KOPT-K1 (cell line): ENCODE data around the gene USP24.

ENCODE experiments used
- H3K27ac ChIP-seq: fragments of 200-600 bp; sonication (generic); 2 replicates; pipeline ENCODE4 v1.5.1; 2016; ENCODE audit warnings: antibody characterized with exemption, mild to moderate bottlenecking, low read depth, low read length; ENCODE audit not compliant: poor library complexity, severe bottlenecking
- H3K36me3 ChIP-seq: fragments of 200-600 bp; sonication (generic); 2 replicates; pipeline ENCODE4 v1.5.1; 2017; ENCODE audit warnings: antibody characterized with exemption, mild to moderate bottlenecking, low read length, moderate library complexity; ENCODE audit not compliant: insufficient read depth
- H3K9me3 ChIP-seq: fragments of 200-600 bp; sonication (generic); 2 replicates; pipeline ENCODE4 v1.5.1; 2017; ENCODE audit warnings: antibody characterized with exemption, low read length, mild to moderate bottlenecking; ENCODE audit not compliant: insufficient read depth, poor library complexity, severe bottlenecking

The USP24 gene

GRCh38 chr1:55215194-55216021, at the start of gene USP24:
Gene USP24, minus strand, starts transcription at chr1:55215364. Its CDS starts 251 bp downstream, at chr1:55215113.
- no peaks in the 10 kb centered on the region for H3K9me3 ChIP-seq
- H3K27ac ChIP-seq = peak within 1 kb of the TSS; percentile 90
- H3K36me3 ChIP-seq = no peaks in the 10 kb centered on the region

- no peaks in the 10 kb centered on the region for H3K36me3 ChIP-seq
- no peak overlapping the region for H3K27ac ChIP-seq
- H3K9me3 ChIP-seq = no peaks in the 10 kb centered on the region
Observed at GRCh38 chr1:55262822-55263221, 47.7 kb upstream of the USP24 start.

DNA sequence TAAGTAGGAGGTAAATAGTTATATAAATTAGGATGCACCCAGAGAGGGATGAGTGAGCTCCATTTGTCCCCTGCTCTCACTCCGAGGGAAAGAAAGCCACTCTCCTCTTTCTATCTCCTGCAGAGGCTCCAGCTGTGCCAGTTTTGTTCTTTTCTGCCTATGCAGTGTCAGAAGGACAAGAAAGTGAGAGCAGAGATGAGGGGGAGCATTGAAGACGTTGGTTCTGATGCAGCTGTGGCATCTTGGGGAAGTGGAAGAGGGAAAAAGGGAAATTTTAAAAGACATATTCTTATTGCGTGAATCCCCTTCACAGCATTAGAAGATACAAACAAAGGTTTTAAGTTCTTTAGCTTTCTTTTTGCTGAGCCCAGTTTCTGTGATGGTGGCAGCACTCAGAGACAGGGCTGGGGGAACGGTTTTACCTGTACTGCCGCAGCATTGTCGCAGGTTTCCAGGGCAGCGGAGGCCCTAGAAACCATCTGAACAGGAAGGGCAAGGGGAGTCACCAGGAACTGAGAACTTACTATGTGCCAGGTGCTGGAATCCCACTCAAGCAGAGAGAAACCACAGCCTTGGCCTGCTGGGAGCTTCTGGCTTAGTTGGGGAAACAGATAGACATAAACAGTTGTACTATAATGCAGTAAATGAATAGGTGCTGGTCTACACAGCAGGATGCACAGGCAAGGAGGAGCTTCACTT, 44.9 kb upstream of the USP24 start:
- Histone ChIP-seq H3K27ac (no peak overlapping the region), H3K9me3 (no peaks in the 10 kb centered on the region), H3K36me3 (no peaks in the 10 kb centered on the region)

- no peaks in the 10 kb centered on the region for H3K9me3 ChIP-seq
- no peak overlapping the region for H3K27ac ChIP-seq
Observed at GRCh38 chr1:55257958-55258357, 42.8 kb upstream of the USP24 start.

GRCh38 chr1:55255901-55256300, 40.7 kb upstream of the USP24 start:
- Histone ChIP-seq H3K27ac (no peak overlapping the region), H3K36me3 (no peaks in the 10 kb centered on the region), H3K9me3 (no peaks in the 10 kb centered on the region)

More at GRCh38 chr1:55257958-55258357, 42.8 kb upstream of the USP24 start:
- H3K36me3 ChIP-seq = no peaks in the 10 kb centered on the region

GRCh38 chr1:55252942-55253589, 37.9 kb upstream of the USP24 start:
- no peaks in the 10 kb centered on the region for H3K9me3 ChIP-seq
- no peaks in the 10 kb centered on the region for H3K36me3 ChIP-seq
- no peak overlapping the region for H3K27ac ChIP-seq

DNA sequence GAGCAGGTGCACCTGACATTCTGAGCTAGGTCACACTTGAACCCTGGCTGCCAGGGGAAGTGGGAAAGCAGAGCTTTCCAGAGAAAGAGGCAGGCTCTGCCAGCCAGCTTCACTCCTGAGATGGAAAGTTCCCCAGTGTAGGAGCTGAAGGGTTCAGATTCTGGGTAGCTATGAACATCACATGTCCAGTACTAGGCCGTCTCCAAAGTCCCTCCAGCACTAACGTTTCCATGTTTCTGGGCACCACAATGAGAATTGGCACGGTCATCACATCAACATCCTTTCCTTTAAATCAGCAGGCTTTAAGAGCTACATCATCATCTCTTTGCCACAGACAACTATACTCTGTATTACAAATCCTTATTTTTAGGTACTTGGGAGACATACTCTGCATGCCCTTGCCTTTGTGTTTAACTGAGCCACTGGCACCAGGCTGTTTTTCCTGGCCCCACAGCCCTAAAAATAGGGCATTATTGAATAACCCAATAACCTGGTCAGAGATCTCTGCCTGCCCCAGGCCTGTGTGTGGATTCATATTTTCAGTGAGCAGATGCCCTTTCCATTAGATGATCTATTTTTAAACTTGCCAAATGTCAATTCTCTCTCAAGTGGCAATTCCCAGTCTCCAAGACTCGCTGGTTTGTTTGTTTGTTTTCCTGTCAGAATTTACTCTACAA, 35.4 kb upstream of the USP24 start:
- H3K36me3 ChIP-seq = no peaks in the 10 kb centered on the region

DNA sequence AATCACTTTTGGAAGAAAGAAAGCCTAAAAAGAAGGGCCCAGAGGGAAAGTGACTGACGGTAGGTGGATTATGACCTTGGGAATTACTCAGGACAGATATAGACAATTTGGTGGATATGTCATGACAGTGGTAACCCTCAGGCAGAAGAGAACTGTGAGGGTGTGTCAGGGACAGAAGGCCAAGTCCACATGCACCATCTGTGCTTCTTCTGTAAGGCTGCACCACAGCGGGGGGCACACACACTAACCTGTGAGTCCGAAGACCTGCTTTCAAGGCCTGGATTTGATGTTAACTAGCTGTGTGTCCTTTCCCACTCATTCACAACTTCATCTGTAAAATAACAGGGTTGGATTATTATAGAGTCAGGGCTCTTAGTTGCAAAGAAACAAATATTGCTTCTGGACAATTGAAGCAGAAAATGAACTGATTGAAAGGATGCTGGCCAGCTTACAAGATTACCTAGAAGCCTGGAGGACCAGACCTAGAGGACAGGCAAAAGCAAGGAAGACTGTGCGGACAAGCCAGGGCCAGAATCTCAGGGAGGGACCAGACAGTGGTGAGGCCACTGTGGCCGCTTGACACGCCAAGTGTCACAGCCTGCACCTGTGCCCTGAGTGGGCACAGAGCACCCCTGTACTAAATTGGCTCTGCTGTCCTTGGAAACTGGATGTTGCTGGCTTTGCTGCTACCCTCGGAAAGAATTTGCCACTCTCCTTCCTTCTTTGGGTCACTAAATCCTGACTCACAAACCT, 34.7 kb upstream of the USP24 start:
- Histone ChIP-seq H3K9me3 (no peaks in the 10 kb centered on the region), H3K36me3 (no peaks in the 10 kb centered on the region)

More for the DNA sequence above, 35.4 kb upstream of the USP24 start:
- Histone ChIP-seq H3K9me3 (no peaks in the 10 kb centered on the region), H3K27ac (no peak overlapping the region)

DNA sequence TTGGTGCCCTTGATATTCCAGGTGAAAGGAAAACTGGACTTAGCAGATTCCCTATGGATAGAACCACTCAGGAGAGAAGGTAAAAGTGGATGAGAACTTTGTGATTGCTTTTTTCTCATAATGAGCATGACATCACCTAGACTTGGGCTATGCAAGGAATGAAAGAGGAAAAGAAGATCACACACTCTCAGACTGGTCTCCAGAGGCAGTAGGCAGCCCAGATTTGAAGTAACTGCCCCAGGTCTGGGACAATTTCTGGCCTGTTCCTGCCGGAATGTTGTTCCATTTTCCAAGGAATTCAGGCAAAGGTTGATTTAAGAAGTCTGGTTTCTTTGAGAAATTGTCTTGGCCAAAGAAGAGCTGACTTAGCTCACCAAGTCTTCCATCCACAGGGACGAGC, 31.7 kb upstream of the USP24 start:
- H3K27ac ChIP-seq = no peak overlapping the region
- H3K36me3 ChIP-seq = no peaks in the 10 kb centered on the region
- H3K9me3 ChIP-seq = no peaks in the 10 kb centered on the region

More for the DNA sequence above, 34.7 kb upstream of the USP24 start:
- no peak overlapping the region for H3K27ac ChIP-seq

DNA sequence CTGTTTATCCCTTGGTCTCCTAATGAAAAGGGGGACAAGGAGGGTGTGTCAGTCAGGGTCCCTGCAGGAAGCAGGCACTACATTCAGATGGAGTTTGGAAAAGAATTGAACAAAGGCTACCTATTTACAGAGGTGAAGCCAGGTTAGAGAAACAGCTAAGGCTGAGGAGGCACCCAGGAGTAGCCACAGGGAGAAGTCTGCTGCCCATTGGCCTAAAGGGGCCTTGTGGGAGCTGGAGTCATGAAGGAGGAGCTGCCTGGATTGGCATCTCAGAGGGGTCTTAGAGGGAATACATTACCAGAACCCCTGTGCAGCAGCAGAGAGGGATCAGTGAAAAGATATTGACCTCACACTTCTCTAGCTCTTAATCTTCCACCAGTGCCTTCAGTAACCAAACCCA, 31.2 kb upstream of the USP24 start:
- Histone ChIP-seq H3K9me3 (no peaks in the 10 kb centered on the region), H3K27ac (no peak overlapping the region), H3K36me3 (no peaks in the 10 kb centered on the region)

DNA sequence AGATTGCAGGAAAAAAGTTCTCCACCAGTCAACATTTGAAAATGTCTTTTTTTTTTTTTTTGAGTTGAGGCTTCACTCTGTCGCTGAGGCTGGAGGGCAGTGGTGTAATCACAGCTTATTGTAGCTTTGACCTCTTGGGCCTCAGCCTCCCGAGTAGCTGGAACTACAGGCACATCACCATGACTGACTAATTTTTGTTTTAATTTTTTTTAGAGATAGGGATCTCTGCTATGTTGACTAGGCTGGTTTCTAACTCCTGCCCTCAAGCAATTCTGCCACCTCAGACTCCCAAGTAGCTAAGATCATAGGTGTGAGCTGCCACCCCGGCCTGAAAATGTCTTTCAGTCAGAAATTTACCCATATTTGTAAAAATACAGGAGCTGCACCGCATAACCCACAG, 30.6 kb upstream of the USP24 start:
- H3K36me3 ChIP-seq = no peaks in the 10 kb centered on the region
- no peak overlapping the region for H3K27ac ChIP-seq

GRCh38 chr1:55244476-55245099, 29.4 kb upstream of the USP24 start:
- no peaks in the 10 kb centered on the region for H3K9me3 ChIP-seq
- H3K27ac ChIP-seq = no peak overlapping the region
- H3K36me3 ChIP-seq = no peaks in the 10 kb centered on the region

More for the DNA sequence above, 30.6 kb upstream of the USP24 start:
- H3K9me3 ChIP-seq = no peaks in the 10 kb centered on the region

DNA sequence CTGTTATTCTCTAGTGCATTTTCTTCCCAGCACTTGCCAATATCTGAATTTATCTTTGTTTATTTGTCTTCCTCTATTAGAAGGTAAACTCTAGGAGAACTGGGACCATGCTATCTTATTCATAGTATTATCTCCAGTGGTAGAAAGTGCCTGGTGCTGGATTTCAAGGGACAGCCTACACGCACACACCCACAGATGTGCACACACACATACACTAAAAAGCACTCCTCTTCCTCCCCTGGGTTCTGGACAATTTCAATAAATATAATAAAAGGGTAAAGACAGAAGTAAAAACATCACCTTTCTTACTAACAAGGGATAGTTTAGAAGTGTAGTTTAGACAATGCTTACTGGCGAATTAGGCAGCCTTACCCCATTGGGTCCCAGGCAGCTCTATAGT, 28.5 kb upstream of the USP24 start:
- Histone ChIP-seq H3K27ac (no peak overlapping the region), H3K9me3 (no peaks in the 10 kb centered on the region), H3K36me3 (no peaks in the 10 kb centered on the region)

GRCh38 chr1:55239548-55239947, 24.4 kb upstream of the USP24 start:
- H3K9me3 ChIP-seq = no peaks in the 10 kb centered on the region
- no peak overlapping the region for H3K27ac ChIP-seq
- H3K36me3 ChIP-seq = no peaks in the 10 kb centered on the region
